Neuronal stem cell (in vitro differentiated cells): Measurements from ENCODE around the gene BDKRB2.

Experiments used
- DNase-seq: peaks from one replicate; pipeline ENCODE4 v3.0.0-alpha.2; 2013; ENCODE audit warnings: low spot score
- H2AFZ ChIP-seq: one replicate; pipeline ENCODE4 v1.6.1; 2013; ENCODE audit warnings: mild to moderate bottlenecking, low read length, inconsistent platforms
- H2AK5ac ChIP-seq: 2 replicates; pipeline ENCODE4 v1.6.1; 2013; ENCODE audit warnings: low read depth, mild to moderate bottlenecking, inconsistent platforms, low read length, moderate library complexity, mixed read lengths
- H2BK120ac ChIP-seq: 2 replicates; pipeline ENCODE4 v1.6.1; 2013; ENCODE audit warnings: low read depth, mild to moderate bottlenecking, inconsistent platforms, low read length, moderate library complexity, mixed read lengths
- H2BK12ac ChIP-seq: one replicate; pipeline ENCODE4 v1.6.1; 2013; ENCODE audit warnings: low read length, inconsistent platforms
- H2BK15ac ChIP-seq: 2 replicates; pipeline ENCODE4 v1.6.1; 2013; ENCODE audit warnings: mild to moderate bottlenecking, low read length, inconsistent platforms, mixed read lengths
- H2BK5ac ChIP-seq: one replicate; pipeline ENCODE4 v1.6.1; 2013; ENCODE audit warnings: inconsistent platforms, mild to moderate bottlenecking, low read length, moderate library complexity
- H3K14ac ChIP-seq: one replicate; pipeline ENCODE4 v1.6.1; 2013; ENCODE audit warnings: low read length, inconsistent platforms
- H3K18ac ChIP-seq: 2 replicates; pipeline ENCODE4 v1.6.1; 2013; ENCODE audit warnings: low read length, inconsistent platforms
- H3K23ac ChIP-seq: 2 replicates; pipeline ENCODE4 v1.6.1; 2013; ENCODE audit warnings: low read depth, mild to moderate bottlenecking, mixed read lengths, low read length, inconsistent platforms; ENCODE audit not compliant: poor library complexity
- H3K27ac ChIP-seq: replicated peaks from 3 replicates; pipeline ENCODE4 v1.5.1; 2013; ENCODE audit warnings: low read length, inconsistent platforms
- H3K27me3 ChIP-seq, 3 experiments: 2 replicates each; pipeline ENCODE4 v1.6.1; 2013; ENCODE audit warnings: low read length in 3 of 3, mild to moderate bottlenecking in 2 of 3, inconsistent platforms in 1 of 3, low read depth in 1 of 3, mixed read lengths in 1 of 3, moderate library complexity in 1 of 3; ENCODE audit not compliant: control insufficient read depth in 3 of 3, insufficient read depth in 3 of 3
- H3K36me3 ChIP-seq, 2 donors: replicated peaks in 1 of 2; 2 replicates each; pipeline ENCODE4 v1.6.1; 2013; ENCODE audit warnings: low read length in 2 of 2; ENCODE audit not compliant: control insufficient read depth in 2 of 2, insufficient read depth in 2 of 2
- H3K4ac ChIP-seq: 2 replicates; pipeline ENCODE4 v1.6.1; 2013; ENCODE audit warnings: inconsistent platforms, mild to moderate bottlenecking, low read length, moderate library complexity
- H3K4me1 ChIP-seq, 2 donors: 1 replicate in 1 of 2; 2 replicates in 1 of 2; pipeline ENCODE4 v1.6.1; 2013; ENCODE audit warnings: low read length in 2 of 2, low read depth in 1 of 2; ENCODE audit not compliant: control insufficient read depth in 2 of 2, insufficient read depth in 1 of 2
- H3K4me2 ChIP-seq: one replicate; pipeline ENCODE4 v1.6.1; 2013; ENCODE audit warnings: mild to moderate bottlenecking, low read length, inconsistent platforms; ENCODE audit not compliant: insufficient read depth, poor library complexity, severe bottlenecking
- H3K4me3 ChIP-seq, 2 donors: 2 replicates each; pipeline ENCODE4 v1.5.1; 2013; ENCODE audit warnings: low read length in 2 of 2, mild to moderate bottlenecking in 2 of 2, inconsistent platforms in 1 of 2, moderate library complexity in 1 of 2
- H3K79me1 ChIP-seq: one replicate; pipeline ENCODE4 v1.6.1; 2013; ENCODE audit warnings: low read depth, mild to moderate bottlenecking, inconsistent platforms, low read length, moderate library complexity
- H3K9ac ChIP-seq: one replicate; pipeline ENCODE4 v1.6.1; 2013; ENCODE audit warnings: mild to moderate bottlenecking, low read depth, low read length, inconsistent platforms; ENCODE audit not compliant: poor library complexity
- H3K9me3 ChIP-seq, 2 donors: replicated peaks in 1 of 2; 2 replicates each; pipeline versions ENCODE3 to v1.6.1; 2013; ENCODE audit warnings: low read length in 2 of 2, mild to moderate bottlenecking in 2 of 2, inconsistent platforms in 1 of 2, low read depth in 1 of 2, mixed read lengths in 1 of 2, moderate library complexity in 1 of 2; ENCODE audit not compliant: control insufficient read depth in 2 of 2, insufficient read depth in 1 of 2
- H4K8ac ChIP-seq: one replicate; pipeline ENCODE4 v1.6.1; 2013; ENCODE audit warnings: low read depth, mild to moderate bottlenecking, inconsistent platforms, low read length, moderate library complexity
- H4K91ac ChIP-seq: one replicate; pipeline ENCODE4 v1.6.1; 2013; ENCODE audit warnings: low read length, low read depth, mild to moderate bottlenecking, inconsistent platforms; ENCODE audit not compliant: poor library complexity
- WGBS, 2 donors: extraction: QIAGEN DNeasy Blood & Tissue Kit; methylation state at CpG; one replicate each; pipeline ENCODE4 v1.1.7; 2013; ENCODE audit warnings: missing lambda C conversion rate in 2 of 2, mixed read lengths in 1 of 2; ENCODE audit not compliant: insufficient read length in 2 of 2, insufficient replicate concordance in 1 of 2; ENCODE audit errors: extremely low coverage in 2 of 2; 5-methylcytosine and 5-hydroxymethylcytosine counted together

Gene BDKRB2

DNA sequence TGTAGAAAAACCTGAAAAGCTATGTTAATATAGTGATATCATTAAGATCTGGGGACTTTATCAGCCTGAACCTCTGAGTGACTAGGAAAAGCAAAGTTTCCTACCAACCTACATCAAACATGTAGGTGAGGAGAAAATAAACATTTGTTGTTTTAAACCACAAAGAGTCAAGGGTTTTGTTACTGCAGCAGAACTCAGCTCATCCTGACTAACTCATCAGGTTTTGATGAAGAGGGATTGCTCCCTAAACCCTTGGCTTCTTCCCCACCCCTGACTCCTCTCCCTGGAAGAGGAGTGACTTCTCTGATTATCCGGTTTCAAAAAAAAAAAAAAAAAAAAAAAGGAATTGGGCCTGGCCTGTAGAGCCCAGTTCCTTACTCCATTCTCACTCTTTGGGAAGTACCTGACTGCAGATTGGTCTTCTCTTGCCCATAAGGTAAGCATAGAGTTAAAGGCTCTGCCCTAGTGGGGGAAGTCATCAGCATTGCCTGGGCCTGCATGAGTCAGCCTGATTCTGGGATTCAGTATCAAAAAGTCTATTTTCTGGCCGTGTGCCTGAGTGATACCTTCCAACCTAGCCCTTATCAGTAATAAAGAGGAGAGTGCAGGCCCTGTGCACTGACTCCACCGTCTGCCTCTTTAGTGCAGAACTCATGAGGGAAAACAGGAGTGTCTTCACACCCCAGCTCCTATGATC is 68.3 kb downstream of the BDKRB2 start:
- H3K27me3 ChIP-seq, result peaks cover 0 to 4% (median 0%) of the 10 kb centered on the region in 3 experiments
- peaks cover under 1 to 7% of the 10 kb centered on the region in 2 donors for H3K9me3 ChIP-seq
- no peak overlapping the region for H2BK120ac ChIP-seq
- H4K8ac ChIP-seq, result no peak overlapping the region
- no peak overlapping the region for H2BK15ac ChIP-seq
- H2AFZ ChIP-seq, result no peak overlapping the region
- H3K27ac ChIP-seq, result no peak overlapping the region
- no peaks in the 10 kb centered on the region for H3K79me1 ChIP-seq
- H3K4me3 ChIP-seq, result no peak overlapping the region
- H3K14ac ChIP-seq, result no peak overlapping the region
- H3K4ac ChIP-seq, result no peak overlapping the region
- H3K4me1 ChIP-seq, result peaks cover 0 to 2% of the 10 kb centered on the region in 2 donors
- no peak overlapping the region for H2BK12ac ChIP-seq
- no peak overlapping the region for H2AK5ac ChIP-seq
- WGBS, 2 donors, result no CpG with 5 or more reads among the region's 3 CpGs
- DNase-seq, result no peak
- H3K36me3 ChIP-seq, result no peaks in the 10 kb centered on the region
- H4K91ac ChIP-seq, result no peak overlapping the region
- no peak overlapping the region for H3K4me2 ChIP-seq
- H3K18ac ChIP-seq, result no peak overlapping the region
- no peak overlapping the region for H2BK5ac ChIP-seq
- no peak overlapping the region for H3K23ac ChIP-seq
- H3K9ac ChIP-seq, result no peak overlapping the region

DNA sequence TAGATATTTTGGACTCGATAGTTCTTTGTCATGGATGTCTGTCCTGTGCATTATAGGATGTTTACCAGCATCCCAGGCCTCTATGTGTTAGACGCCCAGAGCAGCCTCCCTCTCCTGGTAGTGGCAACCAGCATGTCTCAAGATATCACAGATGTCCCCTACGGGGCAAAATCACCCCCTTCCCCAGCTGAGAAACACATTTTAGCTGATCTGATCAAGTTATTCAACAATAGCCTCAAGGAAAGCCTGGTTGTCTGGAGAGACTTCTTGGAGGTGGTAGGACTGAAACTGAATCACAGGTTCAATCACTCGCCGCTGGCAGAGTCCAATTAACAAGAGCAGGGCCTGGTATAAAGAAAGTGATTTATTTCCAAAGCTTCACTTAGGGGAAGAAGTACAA is 69.0 kb downstream of the BDKRB2 start:
- DNase-seq, result no peak
- no peak overlapping the region for H4K91ac ChIP-seq
- H3K9ac ChIP-seq, result no peak overlapping the region
- no peak overlapping the region for H3K18ac ChIP-seq
- no peak overlapping the region for H3K4me2 ChIP-seq
- H3K36me3 ChIP-seq, result no peaks in the 10 kb centered on the region
- no peak overlapping the region for H3K23ac ChIP-seq
- H3K9me3 ChIP-seq, result peaks cover 3 to 14% of the 10 kb centered on the region in 2 donors
- no CpG with 5 or more reads among the region's 5 CpGs for WGBS, 2 donors
- peaks cover 0 to 4% (median 0%) of the 10 kb centered on the region in 3 experiments for H3K27me3 ChIP-seq
- peaks cover 0 to 2% of the 10 kb centered on the region in 2 donors for H3K4me1 ChIP-seq
- H3K4ac ChIP-seq, result no peak overlapping the region
- H2AFZ ChIP-seq, result no peak overlapping the region
- no peak overlapping the region for H2BK5ac ChIP-seq
- H2BK120ac ChIP-seq, result no peak overlapping the region
- H3K27ac ChIP-seq, result no peak overlapping the region
- H2BK12ac ChIP-seq, result no peak overlapping the region
- H2AK5ac ChIP-seq, result no peak overlapping the region
- no peaks in the 10 kb centered on the region for H3K79me1 ChIP-seq
- H3K4me3 ChIP-seq, result no peak overlapping the region
- no peak overlapping the region for H2BK15ac ChIP-seq
- H4K8ac ChIP-seq, result no peak overlapping the region
- no peak overlapping the region for H3K14ac ChIP-seq

DNA sequence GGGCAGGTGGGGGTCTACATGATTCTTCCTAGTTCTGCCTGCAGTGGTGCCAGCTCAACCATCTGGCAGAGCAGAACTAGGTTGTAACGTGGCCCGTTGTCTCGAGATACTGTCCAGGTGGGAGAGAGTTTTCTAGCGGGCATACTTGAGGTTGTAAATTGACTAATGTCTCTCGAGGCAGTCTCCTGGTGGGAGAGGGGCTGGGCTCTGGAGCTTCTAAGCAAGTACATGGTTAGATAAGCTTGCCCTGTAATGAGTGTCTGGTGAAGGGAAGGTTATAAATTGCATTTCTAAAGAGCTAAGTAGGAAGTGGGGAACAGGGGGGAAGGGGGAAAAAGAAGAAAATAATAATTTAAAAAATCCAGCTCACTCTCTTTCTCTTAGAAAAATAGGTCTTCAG is 69.5 kb downstream of the BDKRB2 start:
- DNase-seq, result no peak
- H2BK12ac ChIP-seq, result no peak overlapping the region

DNA sequence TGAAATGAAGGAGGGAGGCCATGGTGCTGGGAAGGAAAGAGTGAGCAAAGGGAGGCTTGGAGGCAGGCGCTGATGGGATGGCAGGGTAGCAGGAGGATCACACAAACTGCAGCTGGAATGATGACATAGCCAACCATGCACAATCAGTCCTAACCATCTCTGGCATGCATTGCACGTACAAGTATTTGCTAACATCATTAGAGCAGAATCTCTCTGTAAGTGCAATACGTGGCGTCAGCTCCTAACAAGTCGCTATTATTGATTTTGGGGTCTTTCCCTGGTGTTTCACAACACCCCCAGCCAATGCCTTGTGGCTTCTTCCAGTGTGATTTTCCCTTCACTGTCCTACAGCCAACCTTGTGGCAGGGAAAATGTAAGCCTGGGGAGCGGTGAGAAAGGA is 69.9 kb downstream of the BDKRB2 start:
- Histone ChIP-seq H3K27me3 (peaks cover 0 to 4% (median 0%) of the 10 kb centered on the region in 3 experiments), H4K8ac (no peak overlapping the region), H4K91ac (no peak overlapping the region), H3K23ac (no peak overlapping the region), H2AFZ (no peak overlapping the region), H3K18ac (no peak overlapping the region), H3K9me3 (peaks cover 3 to 15% of the 10 kb centered on the region in 2 donors), H3K4ac (no peak overlapping the region), H2BK120ac (no peak overlapping the region), H2BK12ac (no peak overlapping the region), H3K36me3 (no peaks in the 10 kb centered on the region), H3K27ac (no peak overlapping the region), H3K79me1 (no peaks in the 10 kb centered on the region), H3K9ac (no peak overlapping the region), H2BK5ac (no peak overlapping the region), H3K14ac (no peak overlapping the region), H3K4me2 (no peak overlapping the region), H3K4me3 (no peak overlapping the region), H2AK5ac (no peak overlapping the region), H2BK15ac (no peak overlapping the region), H3K4me1 (peaks cover 0 to 2% of the 10 kb centered on the region in 2 donors)
- no peak for DNase-seq
- WGBS, 2 donors, result no CpG with 5 or more reads among the region's 6 CpGs

More for the DNA sequence above, 69.5 kb downstream of the BDKRB2 start:
- no CpG with 5 or more reads among the region's 5 CpGs for WGBS, 2 donors
- no peak overlapping the region for H2BK15ac ChIP-seq
- no peak overlapping the region for H2BK120ac ChIP-seq
- H3K23ac ChIP-seq, result no peak overlapping the region
- no peak overlapping the region for H3K4me2 ChIP-seq
- H3K36me3 ChIP-seq, result no peaks in the 10 kb centered on the region
- no peaks in the 10 kb centered on the region for H3K79me1 ChIP-seq
- H3K4me3 ChIP-seq, result no peak overlapping the region
- H3K18ac ChIP-seq, result no peak overlapping the region
- H3K4ac ChIP-seq, result no peak overlapping the region
- H4K8ac ChIP-seq, result no peak overlapping the region
- no peak overlapping the region for H4K91ac ChIP-seq
- H2BK5ac ChIP-seq, result no peak overlapping the region
- H3K9ac ChIP-seq, result no peak overlapping the region
- H3K14ac ChIP-seq, result no peak overlapping the region
- H2AK5ac ChIP-seq, result no peak overlapping the region
- peaks cover 0 to 4% (median 0%) of the 10 kb centered on the region in 3 experiments for H3K27me3 ChIP-seq
- H3K9me3 ChIP-seq, result peaks cover 3 to 15% of the 10 kb centered on the region in 2 donors
- no peak overlapping the region for H3K27ac ChIP-seq
- peaks cover 0 to 2% of the 10 kb centered on the region in 2 donors for H3K4me1 ChIP-seq
- H2AFZ ChIP-seq, result no peak overlapping the region
